Activated CD4-positive, alpha-beta T cell treated with anti-CD3 and anti-CD28 coated beads, Interleukin-2, amount 10 ng/mL, durations not matched to agents 24 days and 14 days (primary cell): ENCODE results near the gene RCCD1. TPM values are rescaled to one million over a fixed set of nuclear protein-coding genes. Genes with fewer than 3 reads are reported as not detected.
A peak's percentile ranks its signal among the peaks of the same experiment; 100 is the strongest.

Source experiments
- DNase-seq: peaks from one replicate; pipeline ENCODE4 v3.0.0; 2022
- H3K27ac Mint-ChIP-seq: one replicate; pipeline ENCODE4 v1.8.0; 2022; ENCODE audit warnings: mild to moderate bottlenecking, mixed read lengths
- H3K27me3 Mint-ChIP-seq: one replicate; pipeline ENCODE4 v1.8.0; 2022; ENCODE audit warnings: mixed read lengths
- H3K36me3 Mint-ChIP-seq: one replicate; pipeline ENCODE4 v1.8.0; 2022; ENCODE audit warnings: low read depth, mild to moderate bottlenecking, mixed read lengths
- H3K4me1 Mint-ChIP-seq: one replicate; pipeline ENCODE4 v1.8.0; 2021; ENCODE audit warnings: mixed read lengths
- H3K4me3 Mint-ChIP-seq: one replicate; pipeline ENCODE4 v1.8.0; 2022; ENCODE audit warnings: mild to moderate bottlenecking, moderate library complexity, mixed read lengths
- H3K9me3 Mint-ChIP-seq: one replicate; pipeline ENCODE4 v1.8.0; 2021; ENCODE audit warnings: mixed read lengths
- intact Hi-C: fragments of 100-400 bp; cut with micrococcal nuclease; formaldehyde crosslinking; loops from one replicate; pipeline ENCODE4 v1.15.1; 2023
- total RNA-seq: library from RNA; stranded (reverse); gene quantifications from 2 replicates; pipeline ENCODE4 v1.2.3, GENCODE V29; 2022

Gene RCCD1
- total RNA-seq, 1 donor from 2014 or later = 32.3 TPM

- H3K27me3 Mint-ChIP-seq = no peaks in the 10 kb centered on the region
- no peak overlapping the region for H3K27ac Mint-ChIP-seq
Observed at GRCh38 chr15:90942354-90943120, 12.1 kb upstream of the RCCD1 start.

GRCh38 chr15:90945091-90945490 is 9.6 kb upstream of the RCCD1 start:
- Mint-ChIP-seq H3K36me3 (peaks cover 47% of the 10 kb centered on the region), H3K9me3 (no peaks in the 10 kb centered on the region), H3K4me1 (peaks cover 2% of the 10 kb centered on the region), H3K27ac (no peak overlapping the region), H3K4me3 (no peak overlapping the region), H3K27me3 (no peaks in the 10 kb centered on the region)
- DNase-seq = no peak
- intact Hi-C loops = no loop called here

More at GRCh38 chr15:90942354-90943120, 12.1 kb upstream of the RCCD1 start:
- DNase-seq = no peak
- Mint-ChIP-seq H3K36me3 (peaks cover 53% of the 10 kb centered on the region), H3K9me3 (no peaks in the 10 kb centered on the region), H3K4me3 (no peak overlapping the region), H3K4me1 (peaks cover 2% of the 10 kb centered on the region)
- intact Hi-C loops = no loop called here

- Mint-ChIP-seq H3K27ac (no peak overlapping the region), H3K4me1 (no peaks in the 10 kb centered on the region), H3K9me3 (no peaks in the 10 kb centered on the region), H3K27me3 (no peaks in the 10 kb centered on the region), H3K4me3 (no peak overlapping the region), H3K36me3 (peaks cover 45% of the 10 kb centered on the region)
- DNase-seq = no peak
- intact Hi-C loops = no loop called here
Observed at GRCh38 chr15:90946538-90946937, 8.1 kb upstream of the RCCD1 start.

DNA sequence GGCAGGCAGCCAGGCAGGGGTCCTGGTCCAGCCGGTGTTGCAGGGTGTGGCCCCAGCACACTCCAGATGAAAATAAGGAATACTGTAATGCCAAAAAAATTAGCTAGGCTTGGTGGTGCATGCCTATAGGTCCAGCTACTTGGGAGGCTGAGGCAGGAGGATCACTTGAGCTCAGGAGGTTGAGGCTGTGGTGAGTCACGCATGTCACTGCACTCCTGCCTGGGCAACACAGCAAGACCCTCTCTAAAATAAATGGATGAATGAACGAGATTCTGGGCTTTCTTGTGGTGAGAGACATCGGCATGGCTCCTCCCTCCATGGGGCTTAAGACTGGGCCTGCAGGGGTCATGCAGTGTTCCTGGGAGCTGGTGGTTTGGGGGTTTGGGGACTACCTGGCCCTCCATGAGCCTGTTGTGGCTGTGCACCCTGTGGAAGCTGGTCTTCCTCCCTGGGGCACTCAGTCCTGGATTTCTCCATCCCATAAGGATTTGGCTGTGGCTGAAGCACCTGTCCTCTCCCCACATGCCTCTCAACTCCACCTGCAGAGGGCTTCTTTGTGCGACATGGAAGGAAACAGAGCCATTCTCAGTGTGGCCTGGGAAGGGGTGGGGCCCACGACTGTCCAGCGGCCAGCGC is 7.6 kb upstream of the RCCD1 start:
- peaks cover 47% of the 10 kb centered on the region for H3K36me3 Mint-ChIP-seq

GRCh38 chr15:90947577-90948357 is 6.9 kb upstream of the RCCD1 start:
- Mint-ChIP-seq H3K9me3 (no peaks in the 10 kb centered on the region), H3K36me3 (peaks cover 49% of the 10 kb centered on the region), H3K27ac (no peak overlapping the region), H3K27me3 (no peaks in the 10 kb centered on the region), H3K4me1 (peaks cover 1% of the 10 kb centered on the region), H3K4me3 (no peak overlapping the region)
- intact Hi-C loops = no loop called here
- no peak for DNase-seq

More for the DNA sequence above, 7.6 kb upstream of the RCCD1 start:
- H3K4me1 Mint-ChIP-seq = no peaks in the 10 kb centered on the region
- H3K4me3 Mint-ChIP-seq = no peak overlapping the region
- H3K27ac Mint-ChIP-seq = no peak overlapping the region
- DNase-seq = no peak
- H3K27me3 Mint-ChIP-seq = no peaks in the 10 kb centered on the region
- no peaks in the 10 kb centered on the region for H3K9me3 Mint-ChIP-seq
- intact Hi-C loops = no loop called here

- DNase-seq = no peak
- H3K4me1 Mint-ChIP-seq = peaks cover 1% of the 10 kb centered on the region
- H3K27me3 Mint-ChIP-seq = no peaks in the 10 kb centered on the region
- H3K4me3 Mint-ChIP-seq = no peak overlapping the region
- no peak overlapping the region for H3K27ac Mint-ChIP-seq
- peaks cover 52% of the 10 kb centered on the region for H3K36me3 Mint-ChIP-seq
- no peaks in the 10 kb centered on the region for H3K9me3 Mint-ChIP-seq
- intact Hi-C loops = no loop called here
Observed at GRCh38 chr15:90948506-90948905, 6.2 kb upstream of the RCCD1 start.

DNA sequence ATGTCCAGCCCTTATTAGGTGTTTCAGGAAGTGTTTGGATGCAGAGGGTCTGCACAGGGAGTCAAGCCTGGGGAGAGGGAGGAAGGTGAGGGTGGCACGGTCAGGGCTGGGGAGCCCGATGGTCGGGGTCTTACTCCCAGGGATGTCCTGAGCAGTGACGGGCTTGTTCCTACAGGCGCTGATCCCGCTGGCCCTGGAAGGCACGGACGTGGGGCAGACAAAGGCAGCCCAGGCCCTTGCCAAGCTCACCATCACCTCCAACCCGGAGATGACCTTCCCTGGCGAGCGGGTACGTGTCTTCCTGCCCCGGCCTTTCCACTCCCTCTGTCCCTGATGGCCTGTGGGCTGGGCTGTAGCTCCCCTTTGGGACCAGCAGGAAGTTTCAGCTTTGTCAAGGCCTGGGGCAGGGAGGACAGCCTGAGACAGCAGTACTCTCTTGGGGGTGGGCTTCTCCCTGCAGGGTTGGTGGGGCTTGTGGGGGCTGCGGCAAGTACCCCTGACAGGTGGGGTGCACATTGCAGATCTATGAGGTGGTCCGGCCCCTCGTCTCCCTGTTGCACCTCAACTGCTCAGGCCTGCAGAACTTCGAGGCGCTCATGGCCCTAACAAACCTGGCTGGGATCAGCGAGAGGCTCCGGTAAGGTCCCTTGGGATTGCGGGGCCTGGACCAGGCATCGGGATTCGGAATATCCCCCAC is 4.6 kb upstream of the RCCD1 start:
- H3K9me3 Mint-ChIP-seq = no peaks in the 10 kb centered on the region
- H3K27me3 Mint-ChIP-seq = no peaks in the 10 kb centered on the region
- DNase-seq = no peak
- peaks cover 48% of the 10 kb centered on the region for H3K36me3 Mint-ChIP-seq
- intact Hi-C loops = no loop called here
- no peak overlapping the region for H3K4me3 Mint-ChIP-seq
- peaks cover 5% of the 10 kb centered on the region for H3K4me1 Mint-ChIP-seq
- no peak overlapping the region for H3K27ac Mint-ChIP-seq

GRCh38 chr15:90950676-90951075 is 4.0 kb upstream of the RCCD1 start:
- Mint-ChIP-seq H3K9me3 (no peaks in the 10 kb centered on the region), H3K27ac (no peak overlapping the region), H3K4me1 (peaks cover 5% of the 10 kb centered on the region), H3K36me3 (peaks cover 44% of the 10 kb centered on the region), H3K4me3 (no peak overlapping the region), H3K27me3 (no peaks in the 10 kb centered on the region)
- intact Hi-C loops = no loop called here
- no peak for DNase-seq

GRCh38 chr15:90952901-90953677 is 1.6 kb upstream of the RCCD1 start:
- peak overlapping the region; percentile 28 for H3K4me3 Mint-ChIP-seq
- H3K27ac Mint-ChIP-seq = peak overlapping the region; percentile 18
- H3K9me3 Mint-ChIP-seq = no peaks in the 10 kb centered on the region
- no peaks in the 10 kb centered on the region for H3K27me3 Mint-ChIP-seq
- intact Hi-C loops = no loop called here
- DNase-seq = no peak
- H3K4me1 Mint-ChIP-seq = peaks cover 11% of the 10 kb centered on the region
- peaks cover 40% of the 10 kb centered on the region for H3K36me3 Mint-ChIP-seq

- Mint-ChIP-seq H3K4me1 (peaks cover 11% of the 10 kb centered on the region), H3K27me3 (no peaks in the 10 kb centered on the region), H3K4me3 (peak overlapping the region; percentile 92), H3K27ac (peak overlapping the region; percentile 98), H3K36me3 (peaks cover 36% of the 10 kb centered on the region), H3K9me3 (no peaks in the 10 kb centered on the region)
- intact Hi-C loops = loop anchor here (1.0 kb wide), 3 partner anchors 19 to 68 kb away; partner anchors contain the start of genes PRC1, UNC45A and VPS33B
- no peak for DNase-seq
Observed at GRCh38 chr15:90953947-90954711, 555 bp upstream of the RCCD1 start.

DNA sequence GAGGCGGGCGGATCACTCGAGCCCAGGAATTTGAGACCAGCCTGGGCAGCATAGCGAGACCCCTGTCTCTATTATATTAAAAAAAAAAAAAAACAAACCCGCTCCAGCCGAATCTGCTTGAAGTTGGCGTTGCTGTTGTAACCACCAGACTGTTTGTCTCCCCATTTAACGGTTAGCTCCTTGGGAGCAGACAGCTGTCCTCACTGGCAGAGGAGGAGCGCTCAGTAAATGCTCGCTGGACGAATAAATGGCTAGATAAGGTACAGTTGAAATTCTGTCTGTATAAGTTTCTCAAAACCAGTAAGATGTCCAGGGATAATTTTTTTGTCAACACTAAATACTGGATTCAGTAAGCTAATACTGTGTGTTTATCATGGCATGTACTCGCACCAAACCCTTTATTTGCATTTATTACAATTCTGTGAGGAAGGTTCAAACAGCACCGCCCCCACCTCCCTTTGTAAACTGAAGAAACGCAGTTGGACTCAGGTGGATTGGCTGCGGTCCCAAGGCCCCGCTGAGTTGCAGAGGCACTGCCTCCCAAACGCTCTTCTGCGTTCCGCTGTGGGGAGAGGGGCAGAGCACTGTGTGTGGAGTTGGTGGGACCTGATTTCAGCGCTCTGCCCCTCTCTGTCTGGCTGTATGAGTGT is 1.1 kb downstream of the RCCD1 start:
- H3K36me3 Mint-ChIP-seq = peaks cover 39% of the 10 kb centered on the region
- no peaks in the 10 kb centered on the region for H3K9me3 Mint-ChIP-seq
- H3K27ac Mint-ChIP-seq = peak overlapping the region; percentile 98
- no peak for DNase-seq
- peaks cover 15% of the 10 kb centered on the region for H3K4me1 Mint-ChIP-seq
- peak overlapping the region; percentile 92 for H3K4me3 Mint-ChIP-seq
- intact Hi-C loops = loop anchor here (1.0 to 5.0 kb wide), 2 partner anchors 95 to 317 kb away; no protein-coding TSS in a partner anchor
- H3K27me3 Mint-ChIP-seq = no peaks in the 10 kb centered on the region
